Dendritic cell treated with granulocyte-macrophage colony-stimulating factor and Interleukin-4, amounts not matched to agents 40 ng/mL and 50 ng/mL, for 4 days (primary cell): Measurements from ENCODE around the gene MRPL54.

Source experiments
- H3K27ac Mint-ChIP-seq: one replicate; pipeline ENCODE4 v1.8.0; 2022; ENCODE audit warnings: mild to moderate bottlenecking, mixed read lengths
- H3K27me3 Mint-ChIP-seq: one replicate; pipeline ENCODE4 v1.8.0; 2022; ENCODE audit warnings: mild to moderate bottlenecking, mixed read lengths
- H3K36me3 Mint-ChIP-seq: one replicate; pipeline ENCODE4 v1.8.0; 2022; ENCODE audit warnings: low read depth, mixed read lengths
- H3K4me1 Mint-ChIP-seq: one replicate; pipeline ENCODE4 v1.8.0; 2022; ENCODE audit warnings: low read depth, mixed read lengths
- H3K4me3 Mint-ChIP-seq: one replicate; pipeline ENCODE4 v1.8.0; 2022; ENCODE audit warnings: mild to moderate bottlenecking, moderate library complexity, mixed read lengths
- H3K9me3 Mint-ChIP-seq: one replicate; pipeline ENCODE4 v1.8.0; 2022; ENCODE audit warnings: mixed read lengths
- intact Hi-C: fragments of 100-400 bp; cut with micrococcal nuclease; formaldehyde crosslinking; loops from one replicate; pipeline ENCODE4 v1.15.0; 2022

The MRPL54 gene

DNA sequence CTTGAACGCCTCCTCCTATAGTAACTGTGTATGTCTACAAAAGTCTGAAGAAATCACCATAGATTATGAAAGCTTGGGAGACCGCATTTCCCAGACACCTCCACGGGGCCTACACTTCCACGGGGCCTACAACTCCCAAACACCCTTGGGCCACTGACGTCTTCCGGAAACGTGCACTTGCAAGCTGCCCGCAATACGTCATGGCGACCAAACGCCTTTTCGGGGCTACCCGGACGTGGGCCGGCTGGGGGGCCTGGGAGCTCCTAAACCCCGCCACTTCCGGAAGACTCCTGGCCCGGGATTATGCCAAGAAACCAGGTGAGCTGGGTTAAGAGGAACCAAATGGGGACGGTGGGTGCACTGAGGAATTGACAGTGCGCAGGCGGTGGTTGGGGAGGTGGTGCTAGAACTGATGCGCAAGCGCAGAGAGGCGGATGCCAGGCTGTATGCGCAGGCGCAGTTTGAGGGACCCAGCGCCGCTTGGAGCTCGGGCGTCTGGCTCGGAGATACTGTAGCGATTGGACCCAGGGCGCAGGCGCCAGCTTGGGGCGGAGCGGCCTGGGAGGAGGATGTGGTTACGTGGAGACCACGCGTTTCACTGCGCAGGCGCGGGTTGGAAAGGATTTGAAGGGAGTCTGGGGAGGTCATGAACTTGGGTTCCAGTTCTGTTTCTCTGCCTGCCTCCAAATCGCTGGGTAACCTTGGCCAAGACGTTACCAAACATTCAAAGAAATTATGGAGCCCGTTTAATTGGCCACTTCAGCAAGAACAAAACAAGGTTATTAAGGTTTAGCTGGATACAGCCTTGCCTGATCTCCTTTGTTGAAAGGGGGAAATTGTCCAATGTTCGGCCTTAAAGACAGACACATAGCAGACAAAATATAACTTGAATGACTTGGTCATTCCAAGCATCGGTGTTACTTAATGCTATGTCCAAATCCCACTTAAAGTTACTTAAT lies at the start of gene MRPL54:
TSS of gene MRPL54 (plus strand) at position 182 of the 959 bp plus-strand sequence. CDS start at position 201, 19 bp downstream.
- no peaks in the 10 kb centered on the region for H3K27me3 Mint-ChIP-seq
- H3K4me1 Mint-ChIP-seq = peaks cover 37% of the 10 kb centered on the region
- intact Hi-C loops = loop anchor here (5.0 kb wide), 1 partner anchor 60 kb away; no protein-coding TSS in a partner anchor
- H3K4me3 Mint-ChIP-seq = peak within 1 kb of the TSS; percentile 96
- H3K9me3 Mint-ChIP-seq = no peaks in the 10 kb centered on the region
- peaks cover 62% of the 10 kb centered on the region for H3K36me3 Mint-ChIP-seq
- H3K27ac Mint-ChIP-seq = peak within 1 kb of the TSS; percentile 96

GRCh38 chr19:3716147-3716668 lies 46.3 kb upstream of the MRPL54 start:
- Mint-ChIP-seq H3K4me3 (no peak overlapping the region), H3K36me3 (no peaks in the 10 kb centered on the region), H3K27ac (no peak overlapping the region), H3K27me3 (peaks cover 45% of the 10 kb centered on the region), H3K4me1 (peaks cover 19% of the 10 kb centered on the region), H3K9me3 (no peaks in the 10 kb centered on the region)
- intact Hi-C loops = no loop called here

DNA sequence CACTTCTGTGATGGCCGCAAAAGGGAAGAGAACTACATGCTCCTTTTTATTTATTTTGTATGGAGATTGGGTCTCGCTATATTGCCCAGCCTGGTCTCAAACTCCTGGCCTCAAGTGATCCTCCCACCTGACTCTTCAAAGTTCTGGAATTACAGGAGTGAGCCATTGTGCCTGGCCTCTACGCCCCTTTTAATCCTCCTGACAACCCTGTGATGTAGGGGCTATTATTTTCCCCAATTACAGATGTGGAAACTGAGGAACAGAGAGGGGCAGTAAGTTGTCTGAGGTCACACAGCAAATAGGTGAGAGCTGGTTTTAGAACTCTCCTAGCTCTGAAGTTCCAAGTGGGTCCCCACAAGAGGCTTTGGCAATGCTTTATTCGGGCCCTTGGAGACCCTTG lies 42.6 kb upstream of the MRPL54 start:
- no peak overlapping the region for H3K27ac Mint-ChIP-seq
- no peaks in the 10 kb centered on the region for H3K4me1 Mint-ChIP-seq
- intact Hi-C loops = no loop called here
- H3K36me3 Mint-ChIP-seq = no peaks in the 10 kb centered on the region
- peaks cover 63% of the 10 kb centered on the region for H3K27me3 Mint-ChIP-seq
- H3K4me3 Mint-ChIP-seq = no peak overlapping the region
- H3K9me3 Mint-ChIP-seq = no peaks in the 10 kb centered on the region

GRCh38 chr19:3720349-3720917 lies 42.0 kb upstream of the MRPL54 start:
- Mint-ChIP-seq H3K27ac (peak overlapping the region; percentile 30), H3K4me1 (no peaks in the 10 kb centered on the region), H3K36me3 (no peaks in the 10 kb centered on the region), H3K4me3 (no peak overlapping the region), H3K9me3 (no peaks in the 10 kb centered on the region), H3K27me3 (peaks cover 67% of the 10 kb centered on the region)
- intact Hi-C loops = no loop called here

GRCh38 chr19:3721131-3721886 lies 41.2 kb upstream of the MRPL54 start:
- H3K4me3 Mint-ChIP-seq = peak overlapping the region; percentile 27
- H3K9me3 Mint-ChIP-seq = no peaks in the 10 kb centered on the region
- no peaks in the 10 kb centered on the region for H3K4me1 Mint-ChIP-seq
- H3K27me3 Mint-ChIP-seq = peaks cover 72% of the 10 kb centered on the region
- H3K36me3 Mint-ChIP-seq = no peaks in the 10 kb centered on the region
- H3K27ac Mint-ChIP-seq = peak overlapping the region; percentile 30
- intact Hi-C loops = no loop called here

GRCh38 chr19:3721887-3722442 lies 40.5 kb upstream of the MRPL54 start:
- H3K4me1 Mint-ChIP-seq = no peaks in the 10 kb centered on the region
- intact Hi-C loops = no loop called here
- no peak overlapping the region for H3K27ac Mint-ChIP-seq
- H3K4me3 Mint-ChIP-seq = no peak overlapping the region
- H3K27me3 Mint-ChIP-seq = peaks cover 71% of the 10 kb centered on the region
- H3K36me3 Mint-ChIP-seq = no peaks in the 10 kb centered on the region
- H3K9me3 Mint-ChIP-seq = no peaks in the 10 kb centered on the region

DNA sequence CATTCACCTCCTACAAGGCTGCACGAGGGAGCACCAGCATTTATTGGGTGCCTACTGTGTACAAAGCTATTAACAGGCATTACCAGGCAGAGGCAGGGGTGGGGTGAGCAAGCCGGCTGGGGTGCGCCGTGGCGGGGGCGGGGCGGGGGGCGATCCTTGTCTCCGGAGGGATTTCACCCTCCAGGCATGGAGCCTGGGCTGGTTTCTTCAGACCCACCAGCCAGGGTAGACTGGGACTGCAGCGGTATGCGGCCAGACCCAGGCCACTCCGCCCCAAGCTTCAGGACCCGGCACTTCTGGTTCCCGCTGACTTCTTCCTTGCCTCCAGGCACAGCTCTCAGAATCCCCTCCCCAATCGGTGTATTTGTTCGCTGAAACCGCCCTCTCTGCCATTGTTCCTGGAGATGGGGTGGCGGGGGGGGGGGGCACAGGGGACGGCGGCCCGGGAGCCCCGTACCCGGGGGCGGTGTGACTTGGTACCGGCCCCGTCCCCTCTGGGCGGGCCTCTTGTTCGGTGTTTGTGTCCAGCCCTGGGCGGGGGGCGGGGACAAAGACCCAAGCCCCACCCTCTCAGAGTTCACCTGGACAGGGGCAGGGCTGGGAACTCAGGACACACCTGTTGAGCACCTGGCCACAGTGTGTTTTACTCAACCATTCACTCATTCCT lies 39.9 kb upstream of the MRPL54 start:
- no peak overlapping the region for H3K4me3 Mint-ChIP-seq
- H3K9me3 Mint-ChIP-seq = no peaks in the 10 kb centered on the region
- no peaks in the 10 kb centered on the region for H3K4me1 Mint-ChIP-seq
- H3K27me3 Mint-ChIP-seq = peaks cover 71% of the 10 kb centered on the region
- H3K36me3 Mint-ChIP-seq = no peaks in the 10 kb centered on the region
- intact Hi-C loops = no loop called here
- no peak overlapping the region for H3K27ac Mint-ChIP-seq

DNA sequence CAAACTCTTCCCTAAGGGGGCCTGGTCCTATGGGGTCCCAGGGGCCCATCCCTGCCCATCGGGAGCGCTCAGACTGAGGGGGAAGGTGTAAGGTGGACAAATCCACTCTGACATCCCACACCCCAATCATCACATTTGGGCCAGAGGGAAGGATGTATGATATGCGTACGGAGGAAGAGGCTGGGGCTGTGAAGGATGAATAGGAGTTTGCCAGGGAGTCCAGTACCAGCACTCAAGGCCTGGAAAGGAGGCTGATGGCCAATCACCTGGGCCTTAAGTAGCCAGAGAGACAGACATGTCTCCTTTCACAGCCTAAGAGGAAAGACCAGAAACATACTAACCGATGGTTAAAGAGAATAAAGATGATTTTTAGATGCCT lies 39.4 kb upstream of the MRPL54 start:
- Mint-ChIP-seq H3K4me3 (no peak overlapping the region), H3K27ac (no peak overlapping the region), H3K27me3 (peaks cover 71% of the 10 kb centered on the region), H3K36me3 (no peaks in the 10 kb centered on the region), H3K9me3 (no peaks in the 10 kb centered on the region), H3K4me1 (no peaks in the 10 kb centered on the region)
- intact Hi-C loops = no loop called here

- H3K27me3 Mint-ChIP-seq = peaks cover 70% of the 10 kb centered on the region
- intact Hi-C loops = no loop called here
- H3K36me3 Mint-ChIP-seq = no peaks in the 10 kb centered on the region
- no peak overlapping the region for H3K27ac Mint-ChIP-seq
- H3K4me3 Mint-ChIP-seq = no peak overlapping the region
- H3K4me1 Mint-ChIP-seq = no peaks in the 10 kb centered on the region
- H3K9me3 Mint-ChIP-seq = no peaks in the 10 kb centered on the region
These were observed 38.6 kb upstream of the MRPL54 start for GRCh38 chr19:3723883-3724282.

GRCh38 chr19:3725121-3725520 lies 37.4 kb upstream of the MRPL54 start:
- H3K9me3 Mint-ChIP-seq = no peaks in the 10 kb centered on the region
- peaks cover 59% of the 10 kb centered on the region for H3K27me3 Mint-ChIP-seq
- intact Hi-C loops = no loop called here
- no peaks in the 10 kb centered on the region for H3K36me3 Mint-ChIP-seq
- no peaks in the 10 kb centered on the region for H3K4me1 Mint-ChIP-seq
- H3K4me3 Mint-ChIP-seq = no peak overlapping the region
- H3K27ac Mint-ChIP-seq = no peak overlapping the region

DNA sequence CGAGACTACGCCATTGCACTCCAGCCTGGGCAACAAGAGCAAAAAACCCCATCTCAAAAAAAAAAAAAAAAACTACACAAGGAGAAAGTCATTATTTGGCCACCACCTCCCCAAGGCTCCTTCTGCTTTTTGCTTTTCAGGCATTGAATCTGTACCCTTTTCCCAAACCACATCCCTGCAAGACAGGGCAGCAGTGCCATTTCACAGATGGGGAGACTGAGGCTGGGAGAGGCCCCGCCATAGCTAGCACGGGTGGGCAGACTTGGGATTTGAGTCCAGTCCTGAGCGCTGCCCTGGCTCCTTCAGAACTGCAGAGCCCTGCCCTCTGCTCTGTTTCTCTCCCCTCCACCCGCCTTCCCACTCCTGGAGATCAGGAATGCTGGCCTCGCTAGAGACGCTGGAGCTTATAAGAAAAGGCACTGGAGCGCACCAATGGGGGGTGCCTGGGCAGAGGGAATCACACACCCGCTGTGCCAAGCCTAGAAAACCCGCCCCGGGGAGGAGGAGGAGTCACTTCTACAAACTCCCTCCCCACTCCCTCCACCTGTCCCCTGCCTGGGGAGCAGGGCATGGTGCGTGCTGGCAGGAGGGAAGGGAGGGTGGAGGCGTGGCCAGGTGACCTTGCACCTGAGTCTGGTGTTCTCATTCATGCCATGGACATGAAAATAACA lies 36.7 kb upstream of the MRPL54 start:
- no peaks in the 10 kb centered on the region for H3K36me3 Mint-ChIP-seq
- peaks cover 53% of the 10 kb centered on the region for H3K27me3 Mint-ChIP-seq
- intact Hi-C loops = no loop called here

DNA sequence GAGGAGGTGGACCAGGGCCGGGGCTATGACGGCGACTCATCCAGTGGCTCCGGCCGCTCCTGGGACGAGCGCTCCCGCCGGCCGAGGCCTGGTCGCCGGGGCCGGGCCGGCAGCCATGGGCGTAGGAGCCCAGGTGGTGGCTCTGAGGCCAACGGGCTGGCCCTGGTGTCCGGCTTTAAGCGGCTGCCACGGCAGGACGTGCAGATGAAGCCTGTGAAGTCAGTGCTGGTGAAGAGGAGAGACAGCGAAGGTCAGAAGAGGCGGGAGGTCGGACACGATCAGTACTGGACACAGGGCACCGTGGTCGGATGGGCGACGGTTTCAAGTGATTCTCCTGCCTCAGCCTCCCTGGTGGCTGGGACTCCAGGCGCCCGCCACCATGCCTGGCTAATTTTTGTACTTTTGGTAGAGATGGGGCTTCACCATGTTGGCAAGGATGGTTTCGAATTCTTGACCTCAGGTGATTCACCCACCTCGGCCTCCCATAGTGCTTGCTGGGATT lies 32.0 kb upstream of the MRPL54 start:
- H3K27ac Mint-ChIP-seq = no peak overlapping the region

More for the DNA sequence above, 36.7 kb upstream of the MRPL54 start:
- H3K9me3 Mint-ChIP-seq = no peaks in the 10 kb centered on the region
- H3K4me3 Mint-ChIP-seq = no peak overlapping the region
- no peaks in the 10 kb centered on the region for H3K4me1 Mint-ChIP-seq
- H3K27ac Mint-ChIP-seq = no peak overlapping the region

DNA sequence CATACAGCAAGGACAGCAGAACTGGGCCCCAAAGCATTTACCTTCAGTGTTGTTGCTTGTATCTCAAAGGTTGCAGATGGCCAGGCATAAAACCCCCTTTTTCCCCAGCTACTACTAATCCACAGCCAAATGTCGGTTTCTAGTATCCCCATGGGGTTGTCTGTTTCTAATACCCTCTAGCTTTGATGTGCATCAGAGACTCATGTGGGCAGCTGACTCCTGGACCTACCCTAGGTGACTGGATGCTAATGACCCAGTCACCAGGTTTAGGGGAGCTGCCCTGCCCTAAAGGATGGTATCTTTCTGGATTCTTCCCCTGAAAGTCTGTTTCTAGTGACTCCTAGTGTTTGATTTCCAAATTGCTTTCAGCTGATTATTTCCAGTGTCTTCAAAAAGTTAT lies 30.4 kb upstream of the MRPL54 start:
- Mint-ChIP-seq H3K27me3 (peaks cover 5% of the 10 kb centered on the region), H3K27ac (no peak overlapping the region), H3K4me1 (no peaks in the 10 kb centered on the region), H3K36me3 (no peaks in the 10 kb centered on the region), H3K9me3 (no peaks in the 10 kb centered on the region), H3K4me3 (no peak overlapping the region)
- intact Hi-C loops = no loop called here

More for the DNA sequence above, 32.0 kb upstream of the MRPL54 start:
- Mint-ChIP-seq H3K4me1 (no peaks in the 10 kb centered on the region), H3K36me3 (no peaks in the 10 kb centered on the region), H3K27me3 (peaks cover 11% of the 10 kb centered on the region), H3K4me3 (no peak overlapping the region), H3K9me3 (no peaks in the 10 kb centered on the region)
- intact Hi-C loops = no loop called here
